Jurkat, Clone E6-1 (cell line): Measurements from ENCODE around the gene ANP32D. TPM values are rescaled to one million over a fixed set of nuclear protein-coding genes. Genes with fewer than 3 reads are reported as not detected.
"Not testable (repeated sequence)": the region's sequence is repeated elsewhere in the genome, so short reads cannot be mapped to it uniquely, and the experiment has no call there.

Source experiments
- DNase-seq: peaks from one replicate; pipeline ENCODE4 v3.0.0-alpha.2; 2011; ENCODE audit warnings: low read depth, low spot score
- H3K4me3 ChIP-seq: 2 replicates; pipeline ENCODE4 v1.5.1; 2011; ENCODE audit warnings: mild to moderate bottlenecking, low read length, control low read depth, moderate library complexity
- polyA plus RNA-seq: library from polyadenylated mRNA; unstranded; fragments of >200 nt; gene quantifications from one replicate; pipeline ENCODE4 v1.2.1, GENCODE V29; 2012; ENCODE audit warnings: missing spikeins; ENCODE audit not compliant: insufficient read length, insufficient read depth

The ANP32D gene
- not detected for polyA plus RNA-seq

GRCh38 chr12:48472259-48472658 is at the start of gene ANP32D:
Gene ANP32D (plus strand): TSS chr12:48472559. CDS start chr12:48472665, 106 bp downstream.
- DNase-seq, result no peak
- no peak within 1 kb of the TSS for H3K4me3 ChIP-seq

- no peak for DNase-seq
- H3K4me3 ChIP-seq, result no peak overlapping the region
Measured at GRCh38 chr12:48423171-48423570, 49.2 kb upstream of the ANP32D start.

GRCh38 chr12:48424644-48425043 is 47.7 kb upstream of the ANP32D start:
- DNase-seq, result no peak
- no peak overlapping the region for H3K4me3 ChIP-seq

- not testable (repeated sequence) for H3K4me3 ChIP-seq, DNase-seq
Measured at GRCh38 chr12:48434016-48434415, 38.3 kb upstream of the ANP32D start.

- DNase-seq, result no peak
- no peak overlapping the region for H3K4me3 ChIP-seq
Measured at GRCh38 chr12:48441069-48441468, 31.3 kb upstream of the ANP32D start.

GRCh38 chr12:48442179-48442847 is 30.0 kb upstream of the ANP32D start:
- DNase-seq, result no peak
- no peak overlapping the region for H3K4me3 ChIP-seq

- no peak for DNase-seq
- no peak overlapping the region for H3K4me3 ChIP-seq
Measured at GRCh38 chr12:48445538-48445937, 26.8 kb upstream of the ANP32D start.

GRCh38 chr12:48446161-48446776 is 26.1 kb upstream of the ANP32D start:
- DNase-seq, result no peak
- no peak overlapping the region for H3K4me3 ChIP-seq

- no peak for DNase-seq
- no peak overlapping the region for H3K4me3 ChIP-seq
Measured at GRCh38 chr12:48447755-48448154, 24.6 kb upstream of the ANP32D start.

GRCh38 chr12:48451372-48451771 is 21.0 kb upstream of the ANP32D start:
- DNase-seq, result no peak
- H3K4me3 ChIP-seq, result no peak overlapping the region

- DNase-seq, H3K4me3 ChIP-seq: not testable (repeated sequence)
Measured at GRCh38 chr12:48452961-48453360, 19.4 kb upstream of the ANP32D start.

GRCh38 chr12:48454667-48455066 is 17.7 kb upstream of the ANP32D start:
- no peak overlapping the region for H3K4me3 ChIP-seq
- DNase-seq, result peak; percentile 31

- no peak overlapping the region for H3K4me3 ChIP-seq
- no peak for DNase-seq
Measured at GRCh38 chr12:48455116-48455515, 17.2 kb upstream of the ANP32D start.

GRCh38 chr12:48459259-48459658 is 13.1 kb upstream of the ANP32D start:
- no peak for DNase-seq
- H3K4me3 ChIP-seq, result no peak overlapping the region

- H3K4me3 ChIP-seq, DNase-seq: not testable (repeated sequence)
Measured at GRCh38 chr12:48469027-48469426, 3.3 kb upstream of the ANP32D start.

- no peak for DNase-seq
- no peak overlapping the region for H3K4me3 ChIP-seq
Measured at GRCh38 chr12:48473061-48473460, 702 bp downstream of the ANP32D start.

- not testable (repeated sequence) for DNase-seq, H3K4me3 ChIP-seq
Measured at GRCh38 chr12:48474497-48474896, 2.1 kb downstream of the ANP32D start.

- no peak for DNase-seq
- no peak within 1 kb of the TSS for H3K4me3 ChIP-seq
Measured at GRCh38 chr12:48482198-48482597, 9.8 kb downstream of the ANP32D start, which contains the start of gene C12orf54. Gene C12orf54 (plus strand): TSS chr12:48482498. CDS start chr12:48483297, 799 bp downstream.

GRCh38 chr12:48482930-48483329 is 10.6 kb downstream of the ANP32D start:
- no peak for DNase-seq

GRCh38 chr12:48486261-48486660 is 13.9 kb downstream of the ANP32D start:
- no peak for DNase-seq
- H3K4me3 ChIP-seq, result no peak overlapping the region

More at GRCh38 chr12:48482930-48483329, 10.6 kb downstream of the ANP32D start:
- no peak overlapping the region for H3K4me3 ChIP-seq

- DNase-seq, result no peak
- H3K4me3 ChIP-seq, result no peak overlapping the region
Measured at GRCh38 chr12:48486679-48487078, 14.3 kb downstream of the ANP32D start.
